ENCODE data around the gene RPS24.

DNA sequence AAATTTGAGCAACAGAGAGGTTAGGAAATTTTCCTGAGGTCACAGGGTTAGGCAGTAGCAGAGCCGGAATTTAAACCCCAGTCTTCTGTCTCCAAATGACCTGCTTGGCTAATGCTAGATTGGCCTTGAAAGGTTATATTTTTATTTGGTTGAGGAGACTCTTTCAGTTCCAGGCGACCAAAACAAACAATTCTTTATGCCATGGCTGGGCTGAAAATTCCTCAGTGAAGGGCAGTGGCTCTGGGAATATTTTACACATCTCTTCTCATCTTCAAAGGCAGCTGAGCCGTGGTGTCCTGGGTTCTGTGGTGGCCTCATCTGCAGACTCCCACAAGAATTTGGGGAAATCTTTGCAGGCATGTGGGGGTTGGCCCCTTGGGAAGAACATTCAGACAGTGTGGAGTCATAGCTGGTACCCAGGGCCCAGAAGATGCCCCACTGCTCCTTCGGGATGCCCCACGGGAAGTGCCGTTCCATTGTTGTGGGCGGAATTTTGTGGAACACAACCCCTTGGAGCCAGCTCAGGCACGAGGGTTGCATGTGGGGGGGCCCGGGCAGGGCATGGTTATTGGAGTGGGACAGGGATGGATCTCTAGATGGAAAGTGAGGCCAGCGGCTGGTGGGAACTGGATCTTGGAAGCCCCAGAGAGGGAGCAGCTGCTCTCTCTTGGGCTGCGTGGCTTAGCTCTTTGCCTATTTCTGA is 33.2 kb downstream of the RPS24 start:
- TF ChIP-seq ELF4 (IDR thresholded peaks at IDR 0.05) (no peak), SP1 (IDR thresholded peaks at IDR 0.05) (no peak), CTBP1 (IDR thresholded peaks at IDR 0.05; ENCODE audit: borderline replicate concordance) (no peak), TARDBP (IDR thresholded peaks at IDR 0.05) (no peak), BHLHE40 (IDR thresholded peaks at IDR 0.05; ENCODE audit: borderline replicate concordance) (no peak), FOXA1 (IDR thresholded peaks at IDR 0.05) (no peak), ARNT (IDR thresholded peaks at IDR 0.05) (no peak), NFRKB (IDR thresholded peaks at IDR 0.05) (no peak), L3MBTL2 (conservative IDR thresholded peaks at IDR 0.05) (no peak), FOXM1 (IDR thresholded peaks at IDR 0.05; ENCODE audit: borderline replicate concordance) (no peak)
- TF ChIP-seq, protein P1, sequence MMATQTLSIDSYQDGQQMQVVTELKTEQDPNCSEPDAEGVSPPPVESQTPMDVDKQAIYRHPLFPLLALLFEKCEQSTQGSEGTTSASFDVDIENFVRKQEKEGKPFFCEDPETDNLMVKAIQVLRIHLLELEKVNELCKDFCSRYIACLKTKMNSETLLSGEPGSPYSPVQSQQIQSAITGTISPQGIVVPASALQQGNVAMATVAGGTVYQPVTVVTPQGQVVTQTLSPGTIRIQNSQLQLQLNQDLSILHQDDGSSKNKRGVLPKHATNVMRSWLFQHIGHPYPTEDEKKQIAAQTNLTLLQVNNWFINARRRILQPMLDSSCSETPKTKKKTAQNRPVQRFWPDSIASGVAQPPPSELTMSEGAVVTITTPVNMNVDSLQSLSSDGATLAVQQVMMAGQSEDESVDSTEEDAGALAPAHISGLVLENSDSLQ (IDR thresholded peaks at IDR 0.05), result no peak

Measured in HEK293T (cell line).